BLaER1 (cell line): ENCODE data around the gene CSTPP1.

Source experiments
- H3K27ac ChIP-seq: shearing (Covaris generic); formaldehyde crosslinking; 2 replicates; pipeline ENCODE4 v1.8.1; 2022
- H3K27me3 ChIP-seq: shearing (Covaris generic); formaldehyde crosslinking; 2 replicates; pipeline ENCODE4 v1.8.1; 2022
- H3K36me3 ChIP-seq: shearing (Covaris generic); formaldehyde crosslinking; 2 replicates; pipeline ENCODE4 v1.8.1; 2022
- H3K4me1 ChIP-seq: shearing (Covaris generic); formaldehyde crosslinking; 2 replicates; pipeline ENCODE4 v1.8.1; 2022
- H3K4me2 ChIP-seq: shearing (Covaris generic); formaldehyde crosslinking; 2 replicates; pipeline ENCODE4 v1.8.1; 2022
- H3K4me3 ChIP-seq: shearing (Covaris generic); formaldehyde crosslinking; 2 replicates; pipeline ENCODE4 v1.8.1; 2022
- H3K9ac ChIP-seq: shearing (Covaris generic); formaldehyde crosslinking; 2 replicates; pipeline ENCODE4 v1.8.1; 2022
- H3K9me3 ChIP-seq: shearing (Covaris generic); formaldehyde crosslinking; 2 replicates; pipeline ENCODE4 v1.8.1; 2022
- H4K20me1 ChIP-seq: shearing (Covaris generic); formaldehyde crosslinking; 2 replicates; pipeline ENCODE4 v1.8.1; 2022
- Cebpa-rat ChIP-seq: shearing (Covaris generic); IDR thresholded peaks from 2 replicates; pipeline ENCODE4 v1.8.1; 2022

Gene CSTPP1

GRCh38 chr11:47001781-47002181 is 65.2 kb downstream of the CSTPP1 start:
- H3K4me2 ChIP-seq: peak overlapping the region; percentile 66
- 0 out of 2 replicates have a peak overlapping the region, but pooled peaks have one; percentile 24 for H3K27ac ChIP-seq
- no peak for TF ChIP-seq Cebpa-rat
- peaks cover 58% of the 10 kb centered on the region for H3K4me1 ChIP-seq
- no peak overlapping the region for H3K4me3 ChIP-seq
- H3K9me3 ChIP-seq: peaks cover 6% of the 10 kb centered on the region; the same call in 1 of the 2 replicates
- H3K27me3 ChIP-seq: no peaks in the 10 kb centered on the region
- no peaks in the 10 kb centered on the region for H4K20me1 ChIP-seq
- H3K9ac ChIP-seq: no peak overlapping the region
- peaks cover 18% of the 10 kb centered on the region for H3K36me3 ChIP-seq

DNA sequence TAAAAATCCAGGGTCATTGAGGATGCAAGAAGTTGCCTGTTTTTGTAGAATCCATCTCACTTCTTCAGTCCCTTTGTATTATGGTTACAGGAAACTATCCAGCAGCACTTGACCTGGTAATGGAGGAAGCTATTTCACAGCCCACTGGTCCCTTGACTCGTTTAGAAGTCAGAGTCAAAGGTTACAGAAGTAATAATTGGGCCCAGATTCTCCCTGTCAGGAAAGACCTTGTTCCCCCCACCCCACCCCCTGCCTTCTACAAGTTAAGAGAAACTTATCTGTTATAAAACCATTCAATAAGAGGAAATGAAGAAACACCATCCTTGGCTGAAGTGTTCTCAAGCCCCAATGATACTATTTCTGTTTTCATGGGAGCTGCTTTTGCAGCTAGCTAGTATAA is 65.8 kb downstream of the CSTPP1 start:
- Histone ChIP-seq H3K4me3 (no peak overlapping the region), H3K9ac (no peak overlapping the region), H4K20me1 (no peaks in the 10 kb centered on the region), H3K27me3 (no peaks in the 10 kb centered on the region), H3K4me2 (peak overlapping the region; percentile 66), H3K36me3 (peaks cover 15% of the 10 kb centered on the region), H3K9me3 (peaks cover 6% of the 10 kb centered on the region; the same call in 1 of the 2 replicates), H3K4me1 (peaks cover 58% of the 10 kb centered on the region), H3K27ac (peak overlapping the region; percentile 24; the same call in 1 of the 2 replicates)
- no peak for TF ChIP-seq Cebpa-rat

DNA sequence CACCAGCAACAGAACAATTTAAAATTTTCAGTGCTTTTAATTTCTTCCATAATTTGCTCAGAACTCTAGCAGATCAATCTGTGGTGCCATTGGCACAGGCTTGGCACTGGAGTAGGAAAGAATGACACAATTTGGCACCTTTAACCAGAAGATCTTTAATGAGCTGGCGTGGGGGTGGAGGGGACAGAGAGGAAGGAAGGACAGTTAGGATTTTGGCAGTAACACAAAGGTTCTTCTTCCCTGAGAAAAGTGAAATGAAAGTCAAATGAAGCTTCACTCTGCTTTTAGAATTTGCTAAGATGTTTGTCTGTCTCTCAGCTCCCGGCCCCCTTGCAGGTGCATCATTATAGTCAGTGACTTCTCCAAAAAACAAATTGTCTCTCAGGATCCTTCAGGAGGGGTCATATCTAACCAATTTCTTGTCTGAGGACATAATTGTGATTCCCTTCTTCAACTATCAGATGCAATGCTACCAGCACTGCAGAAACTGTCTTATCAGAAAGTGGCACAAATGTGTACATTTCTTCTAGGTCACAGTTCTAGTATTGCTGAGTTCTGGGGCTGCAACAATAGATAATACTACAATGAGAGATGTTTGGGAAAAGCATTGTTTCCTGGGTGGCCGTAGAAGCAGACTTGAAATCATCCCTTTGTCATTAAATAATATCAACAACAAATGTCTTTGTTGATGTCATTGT is 66.8 kb downstream of the CSTPP1 start:
- peaks cover 58% of the 10 kb centered on the region for H3K4me1 ChIP-seq
- TF ChIP-seq Cebpa-rat: no peak
- peak overlapping the region; percentile 66 for H3K4me2 ChIP-seq
- H3K9ac ChIP-seq: 0 out of 2 replicates have a peak overlapping the region, but pooled peaks have one; percentile 2
- no peaks in the 10 kb centered on the region; the same call in 1 of the 2 replicates for H3K9me3 ChIP-seq
- H4K20me1 ChIP-seq: no peaks in the 10 kb centered on the region
- H3K36me3 ChIP-seq: peaks cover 6% of the 10 kb centered on the region
- H3K27me3 ChIP-seq: no peaks in the 10 kb centered on the region
- 0 out of 2 replicates have a peak overlapping the region, but pooled peaks have one; percentile 23 for H3K27ac ChIP-seq
- H3K4me3 ChIP-seq: no peak overlapping the region

- TF ChIP-seq Cebpa-rat: no peak
- Histone ChIP-seq H3K9ac (no peak overlapping the region), H4K20me1 (no peaks in the 10 kb centered on the region), H3K4me2 (peak overlapping the region; percentile 66), H3K4me1 (peaks cover 52% of the 10 kb centered on the region), H3K27me3 (no peaks in the 10 kb centered on the region), H3K9me3 (no peaks in the 10 kb centered on the region), H3K27ac (no peak overlapping the region), H3K4me3 (no peak overlapping the region), H3K36me3 (no peaks in the 10 kb centered on the region)
These were observed 68.1 kb downstream of the CSTPP1 start for GRCh38 chr11:47004595-47005033.

- Histone ChIP-seq H3K4me1 (peaks cover 43% of the 10 kb centered on the region), H3K9me3 (no peaks in the 10 kb centered on the region), H3K4me3 (no peak overlapping the region), H3K27ac (no peak overlapping the region), H3K9ac (no peak overlapping the region), H3K36me3 (no peaks in the 10 kb centered on the region), H3K4me2 (no peak overlapping the region), H4K20me1 (no peaks in the 10 kb centered on the region), H3K27me3 (no peaks in the 10 kb centered on the region)
- no peak for TF ChIP-seq Cebpa-rat
These were observed 68.9 kb downstream of the CSTPP1 start for GRCh38 chr11:47005441-47005840.

- Histone ChIP-seq H3K36me3 (no peaks in the 10 kb centered on the region), H3K4me2 (no peak overlapping the region), H3K4me1 (peaks cover 28% of the 10 kb centered on the region), H4K20me1 (no peaks in the 10 kb centered on the region), H3K4me3 (no peak overlapping the region), H3K9ac (no peak overlapping the region), H3K27me3 (no peaks in the 10 kb centered on the region), H3K9me3 (no peaks in the 10 kb centered on the region), H3K27ac (no peak overlapping the region)
- no peak for TF ChIP-seq Cebpa-rat
These were observed 71.0 kb downstream of the CSTPP1 start for GRCh38 chr11:47007579-47007978.

DNA sequence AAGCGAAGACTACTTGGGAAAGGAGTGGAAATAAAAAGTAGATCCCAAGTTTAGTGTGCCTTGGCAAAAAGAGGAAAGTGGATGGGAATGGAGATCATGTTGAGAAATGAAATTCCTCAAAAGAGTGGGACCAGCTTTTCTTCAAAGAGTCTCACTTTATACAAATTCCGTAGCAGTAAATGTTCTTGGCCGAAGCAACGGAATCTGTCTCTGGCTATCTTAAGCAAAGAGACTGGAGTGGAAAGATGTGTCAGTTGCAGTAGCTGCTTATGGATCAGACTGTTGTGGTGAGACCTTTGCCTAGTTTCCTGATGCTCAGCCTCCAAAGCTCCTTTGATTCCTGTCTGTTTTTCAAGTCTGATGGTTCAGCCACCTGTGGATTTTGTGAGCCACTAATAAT is 73.6 kb downstream of the CSTPP1 start:
- TF ChIP-seq Cebpa-rat: no peak
- Histone ChIP-seq H3K27me3 (no peaks in the 10 kb centered on the region), H3K9me3 (no peaks in the 10 kb centered on the region), H3K27ac (no peak overlapping the region), H3K36me3 (no peaks in the 10 kb centered on the region), H3K4me1 (peaks cover 2% of the 10 kb centered on the region), H4K20me1 (no peaks in the 10 kb centered on the region), H3K4me3 (no peak overlapping the region), H3K4me2 (no peak overlapping the region), H3K9ac (no peak overlapping the region)

- Histone ChIP-seq H3K36me3 (no peaks in the 10 kb centered on the region), H3K9ac (no peak overlapping the region), H3K9me3 (no peaks in the 10 kb centered on the region), H3K4me3 (no peak overlapping the region), H3K27ac (no peak overlapping the region), H3K27me3 (no peaks in the 10 kb centered on the region), H4K20me1 (no peaks in the 10 kb centered on the region), H3K4me2 (no peak overlapping the region), H3K4me1 (no peaks in the 10 kb centered on the region)
- TF ChIP-seq Cebpa-rat: no peak
These were observed 77.5 kb downstream of the CSTPP1 start for GRCh38 chr11:47014097-47014496.

- no peaks in the 10 kb centered on the region for H4K20me1 ChIP-seq
- no peaks in the 10 kb centered on the region for H3K27me3 ChIP-seq
- no peaks in the 10 kb centered on the region for H3K36me3 ChIP-seq
- H3K4me2 ChIP-seq: no peak overlapping the region
- TF ChIP-seq Cebpa-rat: no peak
- H3K27ac ChIP-seq: no peak overlapping the region
- H3K4me3 ChIP-seq: no peak overlapping the region
- no peaks in the 10 kb centered on the region for H3K4me1 ChIP-seq
- H3K9me3 ChIP-seq: no peaks in the 10 kb centered on the region
- H3K9ac ChIP-seq: no peak overlapping the region
These were observed 82.1 kb downstream of the CSTPP1 start for GRCh38 chr11:47018637-47019036.

- H4K20me1 ChIP-seq: no peaks in the 10 kb centered on the region
- H3K27me3 ChIP-seq: no peaks in the 10 kb centered on the region
- no peaks in the 10 kb centered on the region for H3K9me3 ChIP-seq
- no peaks in the 10 kb centered on the region for H3K4me1 ChIP-seq
- H3K27ac ChIP-seq: no peak overlapping the region
- H3K4me3 ChIP-seq: no peak overlapping the region
- no peak for TF ChIP-seq Cebpa-rat
- H3K36me3 ChIP-seq: no peaks in the 10 kb centered on the region
- H3K9ac ChIP-seq: no peak overlapping the region
- no peak overlapping the region for H3K4me2 ChIP-seq
These were observed 84.4 kb downstream of the CSTPP1 start for GRCh38 chr11:47020793-47021526.
